Endothelial cell of umbilical vein (primary cell): Measurements from ENCODE around the gene ACTL7B.

Experiments used
- CTCF ChIP-seq, 2 donors: IDR thresholded peaks; 1 replicate in 1 of 2; 2 replicates in 1 of 2; pipeline ENCODE4 v1.5.1; 2011; ENCODE audit warnings: low read length in 2 of 2, mild to moderate bottlenecking in 2 of 2, moderate library complexity in 2 of 2, control low read depth in 1 of 2, inconsistent platforms in 1 of 2, low read depth in 1 of 2; ENCODE audit not compliant: insufficient read depth in 1 of 2; ENCODE audit errors: extremely low read depth in 1 of 2
- EZH2 ChIP-seq: IDR thresholded peaks from 2 replicates; pipeline ENCODE4 v1.6.1; 2012; ENCODE audit warnings: borderline replicate concordance, low read depth, mild to moderate bottlenecking, moderate library complexity, low read length, inconsistent platforms; ENCODE audit not compliant: severe bottlenecking
- FOS ChIP-seq: IDR thresholded peaks from 2 replicates; pipeline ENCODE4 v1.6.1; 2011; ENCODE audit warnings: mild to moderate bottlenecking, low read length, moderate library complexity, borderline replicate concordance; ENCODE audit not compliant: insufficient read depth
- JUN ChIP-seq: IDR thresholded peaks from 2 replicates; pipeline ENCODE4 v1.6.1; 2011; ENCODE audit warnings: borderline replicate concordance, low read depth; ENCODE audit not compliant: insufficient read length, insufficient read depth
- MYC ChIP-seq: IDR thresholded peaks from one replicate; pipeline ENCODE4 v1.6.1; 2011; ENCODE audit warnings: mild to moderate bottlenecking, low read depth, low read length
- POLR2A ChIP-seq: IDR thresholded peaks from 2 replicates; pipeline ENCODE4 v1.6.1; 2012; ENCODE audit warnings: low read depth, mild to moderate bottlenecking, control low read depth, low read length
- POLR2AphosphoS5 ChIP-seq: IDR thresholded peaks from 2 replicates; pipeline ENCODE4 v1.6.1; 2012; ENCODE audit warnings: low read depth, mild to moderate bottlenecking, control low read depth, low read length, moderate library complexity; ENCODE audit not compliant: insufficient read depth
- TF ChIP-seq, protein P1 (sequence below): IDR thresholded peaks from 2 replicates; pipeline ENCODE4 v1.6.1; 2011; ENCODE audit not compliant: insufficient read depth, insufficient read length

DNA sequence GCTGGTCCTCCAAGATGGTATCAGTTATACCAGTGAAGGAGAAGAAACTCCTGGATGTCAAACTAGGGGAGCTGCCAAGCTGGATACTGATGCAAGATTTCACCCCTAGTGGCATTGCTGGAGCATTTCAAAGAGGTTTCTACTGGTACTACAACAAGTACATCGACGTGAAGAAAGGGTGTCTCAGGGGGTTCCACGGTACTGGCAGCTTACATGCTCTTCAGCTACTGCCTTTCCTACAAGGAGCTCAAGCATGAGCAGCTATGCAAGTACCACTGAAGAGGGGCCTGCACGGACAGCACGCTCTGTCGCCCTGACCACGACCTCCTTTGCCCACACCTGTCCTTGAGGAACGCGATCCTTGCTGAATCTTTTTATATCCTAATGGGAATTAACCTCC is 19.5 kb downstream of the ACTL7B start:
- TF ChIP-seq POLR2A (no peak), CTCF (IDR thresholded peaks at IDR 0.05; ENCODE audit: extremely low read depth in 1 of 2, insufficient read depth in 1 of 2, low read depth in 1 of 2, low read length in 2 of 2) (no peak), MYC (no peak), POLR2AphosphoS5 (no peak), JUN (no peak), FOS (no peak), EZH2 (no peak)
- TF ChIP-seq, protein P1, sequence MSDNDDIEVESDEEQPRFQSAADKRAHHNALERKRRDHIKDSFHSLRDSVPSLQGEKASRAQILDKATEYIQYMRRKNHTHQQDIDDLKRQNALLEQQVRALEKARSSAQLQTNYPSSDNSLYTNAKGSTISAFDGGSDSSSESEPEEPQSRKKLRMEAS: no peak
